Renal cortical epithelial cell (primary cell): ENCODE results near the gene RAPSN. TPM values are rescaled to one million over a fixed set of nuclear protein-coding genes. Genes with fewer than 3 reads are reported as not detected.

Experiments used
- DNase-seq: peaks from one replicate; pipeline ENCODE4 v3.0.0-alpha.2; 2011; ENCODE audit warnings: low read depth
- total RNA-seq: library from RNA; depleted of rRNA; stranded (reverse); fragments of >200 nt; gene quantifications from 2 replicates; pipeline ENCODE4 v1.2.3, GENCODE V29; 2014

RAPSN gene
- total RNA-seq, 1 donor from 2014 or later, result 0.10 TPM

DNA sequence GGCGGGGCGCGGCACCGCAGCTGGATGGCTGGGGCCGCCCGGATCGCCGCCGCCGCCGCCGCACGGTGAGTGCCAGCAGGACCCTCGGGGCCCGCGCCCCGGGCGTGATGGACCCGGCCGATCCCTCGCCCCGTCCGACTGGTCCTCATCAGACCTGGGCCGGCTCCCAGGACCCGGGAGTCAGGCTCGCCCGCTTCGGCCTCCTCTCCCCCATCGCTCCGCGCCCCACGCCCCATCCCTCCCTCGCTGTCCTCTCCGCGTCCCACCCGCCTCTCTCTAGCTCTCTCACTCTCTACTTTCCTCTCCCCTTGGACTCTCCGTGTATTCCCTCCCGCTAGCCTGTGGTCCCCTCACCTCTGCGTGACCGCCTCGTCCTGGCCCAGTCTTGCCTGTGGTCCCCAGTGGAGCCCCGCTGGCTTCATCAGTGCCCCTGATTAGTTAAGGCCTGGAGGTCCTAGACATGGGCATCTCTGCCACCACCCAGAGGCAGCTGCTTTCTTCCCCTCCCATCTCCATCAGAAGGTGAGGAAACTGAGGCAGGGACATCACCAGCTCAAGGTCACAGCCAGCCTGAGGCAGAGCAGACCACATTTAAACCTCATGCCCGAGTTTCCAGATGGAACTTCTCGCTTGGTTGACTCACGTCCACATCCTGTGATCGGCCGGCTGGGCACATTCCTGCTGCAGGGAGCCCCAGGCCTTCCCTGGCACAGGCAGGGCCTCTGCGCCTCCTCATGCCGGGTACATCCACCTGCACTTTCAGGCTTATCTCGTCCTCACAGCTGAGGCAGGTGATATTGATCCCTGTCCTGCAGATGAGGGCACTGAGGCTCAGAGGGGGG, 40.1 kb downstream of the RAPSN start:
- peak; percentile 81 for DNase-seq

DNA sequence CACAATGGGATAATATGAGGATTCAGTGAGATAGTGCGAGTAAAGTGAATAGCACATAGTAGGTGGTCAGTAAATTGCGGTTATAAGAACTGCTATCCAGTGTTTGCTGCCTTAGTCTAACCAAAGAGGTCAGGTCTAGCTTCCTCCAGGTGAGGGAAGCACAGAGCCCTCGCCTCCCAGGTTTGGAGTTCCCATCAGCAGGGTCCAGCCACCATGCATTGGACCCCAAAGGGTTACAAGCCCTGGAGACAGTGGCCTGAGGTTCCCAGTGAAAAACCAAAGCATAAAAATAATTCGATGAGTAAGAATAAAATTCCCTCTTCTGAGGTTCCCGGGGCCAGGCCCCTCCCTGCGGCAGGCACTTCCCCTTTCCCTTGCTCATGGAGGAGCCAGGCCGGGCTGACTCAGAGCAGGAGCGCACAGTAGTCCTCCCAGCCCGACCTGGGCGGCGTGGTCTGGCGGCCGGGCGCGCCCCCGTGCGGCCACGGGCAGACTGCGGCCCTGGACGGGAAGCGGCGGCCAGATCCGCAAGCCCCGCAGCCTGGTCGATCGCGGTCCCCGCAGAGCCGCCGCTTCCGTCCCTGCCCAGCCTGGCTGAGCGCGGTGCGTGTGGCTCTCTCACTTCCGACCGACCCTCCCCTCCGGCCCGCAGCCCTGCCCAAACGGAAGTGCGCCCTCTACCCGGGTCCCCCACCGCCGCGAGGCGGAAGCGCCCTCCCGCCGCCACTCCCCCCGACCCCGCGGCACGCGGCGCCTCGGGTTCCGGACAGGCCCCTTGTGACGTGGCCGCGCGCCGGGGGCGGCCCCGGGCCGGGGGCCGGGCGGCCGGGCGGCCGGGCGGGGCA, 41.0 kb downstream of the RAPSN start, which contains the start of gene SLC39A13:
SLC39A13 (plus strand) TSS at position 845 of the 845 bp plus-strand sequence. CDS start 1,505 bp downstream, outside the sequence.
- DNase-seq, result peak; percentile 76

DNA sequence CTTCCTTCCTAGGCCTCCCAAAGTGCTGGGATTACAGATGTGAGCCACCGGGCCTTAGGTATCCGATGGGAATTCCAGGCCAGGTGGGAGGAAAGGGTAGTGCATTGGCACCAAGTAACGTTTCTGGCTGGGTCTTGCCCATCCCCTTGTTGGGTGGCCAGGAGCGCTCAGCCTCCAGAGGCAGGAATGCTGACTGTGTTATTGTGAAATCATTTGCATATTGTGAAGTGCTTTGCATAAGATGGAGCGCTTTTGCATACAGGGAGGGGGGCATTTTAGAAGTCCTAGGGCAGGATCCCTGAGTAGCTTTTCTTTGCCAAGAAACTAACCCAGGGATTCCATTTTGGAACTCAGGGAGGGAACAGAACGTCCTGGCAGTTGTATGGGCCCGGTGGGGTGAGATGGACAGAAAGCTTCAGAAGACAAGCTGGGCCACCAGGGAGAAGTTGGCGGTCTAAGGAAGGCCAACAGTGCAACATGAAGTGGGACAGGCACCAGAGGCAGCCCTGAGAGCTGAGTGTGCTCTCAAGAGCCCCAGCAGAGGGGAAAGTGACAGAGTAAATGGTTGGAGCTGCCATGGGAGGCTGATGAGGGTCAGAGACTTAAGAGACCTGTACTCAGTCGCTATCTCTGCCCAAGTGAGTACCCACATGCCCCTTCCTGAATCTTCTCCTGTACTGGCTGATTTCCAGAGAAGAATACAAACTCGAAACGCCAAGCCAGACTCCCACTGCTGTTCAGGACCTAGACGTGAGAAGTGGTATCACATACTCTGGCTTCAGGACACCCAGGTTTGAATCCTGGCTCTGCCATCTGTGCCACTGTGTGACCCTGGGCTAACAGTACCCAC, 41.8 kb downstream of the RAPSN start:
- DNase-seq, result no peak

GRCh38 chr11:47403571-47403970, 45.4 kb downstream of the RAPSN start:
- DNase-seq, result no peak

DNA sequence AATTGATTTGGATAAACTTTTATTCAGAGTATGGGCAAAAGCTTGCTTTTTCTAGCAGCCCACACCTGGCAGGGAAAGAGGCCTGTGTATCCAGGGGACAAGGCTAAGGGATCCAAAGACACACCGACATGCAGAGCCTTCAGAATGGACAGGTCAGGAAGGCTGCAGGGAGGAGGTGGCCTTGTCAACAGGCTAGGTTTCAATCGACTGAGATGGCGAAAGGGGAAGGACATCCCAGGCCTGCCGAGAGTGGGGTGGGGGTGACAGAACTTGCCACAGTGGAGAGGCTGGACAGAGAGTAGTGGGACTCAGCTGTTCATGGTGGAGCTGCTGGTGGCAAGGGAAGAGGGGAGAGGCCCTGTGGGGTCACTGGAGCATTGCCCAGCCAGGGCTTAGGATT, 45.8 kb downstream of the RAPSN start:
- DNase-seq, result no peak

GRCh38 chr11:47400768-47401279, 48.1 kb downstream of the RAPSN start:
- DNase-seq, result no peak

DNA sequence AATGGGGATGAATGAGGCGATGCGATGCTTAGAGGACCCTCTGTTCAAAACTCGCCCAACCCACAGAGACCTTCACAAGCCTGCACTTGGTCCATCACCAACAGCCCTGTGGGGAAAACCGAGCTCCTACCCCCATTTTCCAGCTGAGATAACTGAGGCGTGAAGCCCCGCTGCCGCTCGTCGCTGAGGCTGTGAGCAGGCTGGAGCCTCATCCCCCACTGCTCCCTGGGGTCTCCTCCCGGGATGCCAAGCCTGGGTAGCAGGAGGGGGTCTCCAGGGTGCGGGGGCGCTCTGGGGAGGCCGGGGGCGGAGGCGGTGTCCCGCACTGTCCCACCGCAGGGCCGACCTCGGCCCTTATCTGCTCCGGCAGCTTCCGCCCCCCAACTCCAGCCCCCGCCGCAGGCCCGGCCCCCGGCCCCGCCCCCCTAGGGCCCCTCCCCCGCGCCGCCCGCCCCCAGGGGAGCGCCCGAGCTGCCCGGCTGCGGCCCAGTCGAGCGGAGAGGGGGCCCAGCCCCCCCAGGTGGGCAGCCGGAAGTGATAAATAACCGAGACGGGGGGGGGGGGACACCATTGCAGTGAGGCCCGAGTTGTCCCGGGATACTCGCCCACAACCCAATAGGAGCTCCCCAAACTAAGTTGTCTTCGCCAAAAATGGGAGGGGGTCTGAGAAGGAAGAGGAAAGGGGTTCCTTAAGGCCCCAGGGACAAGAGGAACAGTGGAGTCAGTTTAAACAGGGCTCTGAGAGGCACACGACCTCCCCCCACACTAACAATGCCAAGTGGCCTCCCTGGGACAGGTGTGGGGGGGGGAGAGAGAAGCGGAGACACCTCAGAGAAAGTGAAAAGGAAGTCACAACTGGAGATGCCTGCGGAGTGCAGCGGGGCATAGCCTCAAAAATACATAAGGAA, 48.8 kb downstream of the RAPSN start:
- no peak for DNase-seq

- no peak for DNase-seq
Measured at GRCh38 chr11:47398551-47398950, 50.4 kb downstream of the RAPSN start.

- DNase-seq, result no peak
Measured at GRCh38 chr11:47398011-47398410, 50.9 kb downstream of the RAPSN start.

DNA sequence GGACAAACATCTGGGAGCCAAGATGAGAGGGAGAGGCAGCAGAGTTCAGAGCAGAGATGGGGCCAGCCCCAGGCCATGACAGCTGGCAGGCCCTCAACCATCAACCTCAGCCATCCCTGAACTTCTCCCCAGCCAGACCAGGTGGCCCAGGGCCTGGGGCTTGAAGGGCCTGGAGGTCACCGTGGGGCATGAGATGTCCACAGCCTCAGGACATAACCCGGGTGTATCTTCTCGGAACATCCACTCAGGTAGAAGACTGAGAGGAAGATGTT, 53.0 kb downstream of the RAPSN start:
- DNase-seq, result no peak

DNA sequence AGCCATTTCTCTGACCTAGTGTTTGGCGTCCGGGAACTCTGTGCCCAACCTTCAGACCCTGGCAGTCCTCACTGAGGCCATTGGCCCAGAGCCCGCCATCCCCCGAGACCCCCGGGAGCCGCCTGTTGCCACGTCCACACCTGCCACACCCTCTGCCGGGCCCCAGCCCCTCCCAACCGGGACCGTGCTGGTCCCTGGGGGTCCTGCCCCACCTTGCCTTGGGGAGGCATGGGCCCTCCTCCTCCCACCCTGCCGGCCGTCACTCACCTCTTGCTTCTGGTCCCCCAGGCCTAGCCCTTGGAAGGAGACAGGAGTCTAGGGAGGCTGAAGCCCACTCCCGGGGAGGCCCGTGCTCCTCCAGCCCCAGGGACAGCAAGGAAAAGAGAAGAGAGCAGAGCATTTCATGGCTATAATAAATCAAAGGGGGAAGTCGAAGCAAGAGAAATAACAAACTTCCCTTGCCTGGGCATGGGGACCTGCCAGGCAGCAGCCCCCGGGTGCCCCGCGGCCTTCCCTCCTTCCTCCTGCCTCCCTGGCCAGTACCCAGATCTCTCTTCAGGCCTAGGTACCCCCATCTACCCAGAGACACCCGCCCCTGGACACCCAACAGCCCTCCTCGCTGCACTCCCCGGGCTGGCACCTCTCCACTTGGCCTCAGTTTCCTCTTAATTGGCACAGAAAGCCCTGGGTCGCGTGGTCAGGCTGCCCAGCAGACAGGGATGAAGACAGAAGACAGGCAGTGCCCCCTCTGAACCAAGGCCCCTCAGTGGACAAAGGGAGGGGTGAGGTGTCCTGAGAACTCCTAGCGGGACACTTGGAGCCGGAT, 53.5 kb downstream of the RAPSN start:
- no peak for DNase-seq

- no peak for DNase-seq
Measured at GRCh38 chr11:47394322-47395222, 54.4 kb downstream of the RAPSN start.

- DNase-seq, result no peak
Measured at GRCh38 chr11:47394050-47394321, 55.0 kb downstream of the RAPSN start.

DNA sequence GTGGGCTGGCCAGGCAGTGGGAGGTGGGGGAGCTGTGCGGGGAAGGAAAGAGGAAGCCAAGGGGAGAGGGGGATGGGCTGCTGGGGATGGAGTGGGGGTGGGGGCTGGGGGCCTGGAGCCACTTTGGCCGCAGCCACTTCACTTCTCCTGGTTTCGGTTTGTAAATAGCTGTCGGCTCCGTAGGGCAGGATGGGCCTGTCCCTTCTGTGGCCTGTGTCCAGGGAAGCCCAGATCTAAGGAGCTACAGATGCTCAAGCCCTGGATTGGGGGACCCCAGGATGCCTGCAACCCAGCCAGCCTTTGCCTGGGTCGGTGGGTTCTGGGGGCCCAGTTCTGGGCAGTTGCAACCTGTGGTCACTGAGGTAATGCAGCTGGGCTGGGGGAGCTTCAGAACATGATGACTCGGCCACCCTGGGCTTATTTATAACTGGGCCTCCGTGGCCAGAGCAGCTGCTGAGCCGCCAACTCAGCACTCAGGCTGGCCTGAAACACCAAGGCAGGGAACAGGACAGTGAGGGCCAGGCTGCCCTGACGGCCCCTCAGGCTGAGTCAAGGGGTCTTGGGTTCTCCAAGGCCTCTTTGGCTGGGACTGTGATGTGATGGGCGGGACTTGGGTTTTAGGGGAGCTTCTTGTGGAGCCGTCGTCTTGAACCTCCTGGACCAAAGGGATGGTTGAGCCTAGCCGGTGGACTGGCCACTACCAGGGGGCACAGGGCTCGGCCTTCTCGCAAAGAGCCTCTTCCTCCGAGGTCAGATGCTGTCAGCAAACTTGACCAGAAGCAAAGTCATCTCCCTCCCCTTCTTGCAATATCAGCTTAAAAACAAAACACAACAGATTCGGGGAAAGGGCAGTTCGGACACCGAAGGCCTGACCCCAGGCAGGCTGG, 55.5 kb downstream of the RAPSN start:
- DNase-seq, result peak; percentile 32

DNA sequence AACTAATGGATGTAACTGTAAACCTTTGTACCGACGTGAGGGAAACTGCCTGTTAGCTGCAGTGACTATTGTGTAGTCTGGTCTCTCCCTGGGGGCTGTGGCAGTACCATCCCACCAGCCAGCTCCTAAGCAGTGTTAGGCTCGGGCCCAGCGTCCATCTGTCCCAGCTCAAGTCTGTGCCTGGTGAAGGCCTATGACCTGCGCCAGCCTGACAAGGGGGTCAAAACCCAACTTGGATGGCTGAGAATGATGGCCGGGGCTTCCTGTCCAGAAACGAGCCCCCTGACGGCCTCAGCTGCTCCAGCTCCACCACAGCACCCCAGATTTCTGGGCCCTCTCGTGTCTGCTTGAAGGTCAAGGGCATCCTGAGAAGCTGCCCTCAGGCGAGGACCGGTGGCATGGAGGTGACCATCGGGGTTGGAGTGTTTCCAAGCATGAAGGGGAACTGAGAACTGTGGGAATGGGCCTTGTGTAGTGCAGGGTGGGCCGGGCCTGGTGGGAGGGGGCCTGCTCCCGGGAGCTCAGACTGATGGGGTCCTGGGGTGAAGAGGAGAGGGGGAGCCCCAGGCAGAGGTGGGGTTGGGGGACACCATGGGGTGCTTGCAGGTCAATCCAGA, 56.3 kb downstream of the RAPSN start:
- no peak for DNase-seq

- no peak for DNase-seq
Measured at GRCh38 chr11:47391711-47392432, 57.1 kb downstream of the RAPSN start.

DNA sequence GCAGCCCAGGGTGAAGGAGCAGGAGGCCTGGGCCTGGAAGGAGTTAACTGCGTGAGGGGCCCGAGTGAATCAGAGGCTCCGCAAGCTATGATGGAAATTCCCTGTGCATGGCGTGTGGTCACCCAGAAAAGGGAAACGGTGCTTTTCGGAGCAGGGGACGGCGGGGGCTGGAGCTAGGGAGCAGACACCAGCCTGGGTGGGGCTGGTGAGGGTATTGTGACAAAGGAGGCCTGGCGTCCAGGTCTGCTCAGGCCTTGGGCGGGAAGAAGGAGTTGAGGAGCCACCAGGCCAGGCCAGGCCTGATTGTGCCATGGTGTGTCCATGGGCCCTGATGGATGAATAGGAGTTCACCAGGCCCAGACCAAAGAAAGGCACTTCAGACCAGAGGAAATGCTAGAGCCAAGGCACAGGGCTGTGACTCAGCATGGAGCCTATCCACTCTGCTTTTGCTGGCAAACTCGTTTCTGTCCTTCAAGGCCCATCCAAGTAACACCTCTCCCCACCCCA, 57.8 kb downstream of the RAPSN start:
- no peak for DNase-seq
